ENCODE measurements around the gene XPNPEP2.
"Not testable (repeated sequence)": the region's sequence is repeated elsewhere in the genome, so short reads cannot be mapped to it uniquely, and the experiment has no call there.

XPNPEP2 gene

GRCh38 chrX:129731228-129731627 is 7.6 kb upstream of the XPNPEP2 start:
- Mint-ChIP-seq H3K27ac (peak overlapping the region; percentile 46), H3K4me3 (no peak overlapping the region), H3K4me1 (ENCODE audit: low read depth) (peaks cover 21% of the 10 kb centered on the region), H3K36me3 (ENCODE audit: low read depth) (peaks cover 4% of the 10 kb centered on the region), H3K9me3 (peaks cover 3% of the 10 kb centered on the region), H3K27me3 (ENCODE audit: low read depth) (no peaks in the 10 kb centered on the region)

- H3K4me1 Mint-ChIP-seq (ENCODE audit: low read depth), result peaks cover 22% of the 10 kb centered on the region
- peaks cover 4% of the 10 kb centered on the region for H3K36me3 Mint-ChIP-seq (ENCODE audit: low read depth)
- no peak overlapping the region for H3K27ac Mint-ChIP-seq
- no peaks in the 10 kb centered on the region for H3K27me3 Mint-ChIP-seq (ENCODE audit: low read depth)
- no peak overlapping the region for H3K4me3 Mint-ChIP-seq
- H3K9me3 Mint-ChIP-seq, result peaks cover 3% of the 10 kb centered on the region
Observed at GRCh38 chrX:129732857-129733256, 5.9 kb upstream of the XPNPEP2 start.

DNA sequence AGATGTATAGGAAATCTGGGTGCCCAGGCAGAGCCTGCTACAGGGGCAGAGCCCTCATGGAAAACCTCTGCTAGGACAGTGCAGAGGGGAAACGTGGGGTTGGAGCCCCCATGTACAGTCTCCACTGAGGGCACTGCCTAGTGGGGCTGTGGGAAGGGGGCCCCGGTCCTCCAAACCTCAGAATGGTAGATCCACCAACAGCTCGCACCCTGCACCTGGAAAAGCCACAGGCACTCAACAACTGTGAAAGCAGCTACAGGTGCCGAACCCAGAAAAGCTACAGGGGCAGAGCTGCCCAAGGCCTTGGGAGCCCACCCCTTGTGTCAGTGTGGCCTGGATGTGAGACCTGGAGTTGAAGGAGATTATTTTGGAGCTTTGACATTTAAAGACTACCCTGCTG is 5.4 kb upstream of the XPNPEP2 start:
- Mint-ChIP-seq H3K4me1 (ENCODE audit: low read depth) (peaks cover 27% of the 10 kb centered on the region), H3K4me3 (no peak overlapping the region), H3K36me3 (ENCODE audit: low read depth) (peaks cover 4% of the 10 kb centered on the region), H3K27me3 (ENCODE audit: low read depth) (no peaks in the 10 kb centered on the region), H3K9me3 (peaks cover 3% of the 10 kb centered on the region), H3K27ac (no peak overlapping the region)

GRCh38 chrX:129736491-129736890 is 2.3 kb upstream of the XPNPEP2 start:
- no peaks in the 10 kb centered on the region for H3K9me3 Mint-ChIP-seq
- H3K4me1 Mint-ChIP-seq (ENCODE audit: low read depth), result peaks cover 17% of the 10 kb centered on the region
- peak overlapping the region; percentile 21 for H3K27ac Mint-ChIP-seq
- peaks cover under 1% of the 10 kb centered on the region for H3K36me3 Mint-ChIP-seq (ENCODE audit: low read depth)
- no peak overlapping the region for H3K4me3 Mint-ChIP-seq
- H3K27me3 Mint-ChIP-seq (ENCODE audit: low read depth), result no peaks in the 10 kb centered on the region

DNA sequence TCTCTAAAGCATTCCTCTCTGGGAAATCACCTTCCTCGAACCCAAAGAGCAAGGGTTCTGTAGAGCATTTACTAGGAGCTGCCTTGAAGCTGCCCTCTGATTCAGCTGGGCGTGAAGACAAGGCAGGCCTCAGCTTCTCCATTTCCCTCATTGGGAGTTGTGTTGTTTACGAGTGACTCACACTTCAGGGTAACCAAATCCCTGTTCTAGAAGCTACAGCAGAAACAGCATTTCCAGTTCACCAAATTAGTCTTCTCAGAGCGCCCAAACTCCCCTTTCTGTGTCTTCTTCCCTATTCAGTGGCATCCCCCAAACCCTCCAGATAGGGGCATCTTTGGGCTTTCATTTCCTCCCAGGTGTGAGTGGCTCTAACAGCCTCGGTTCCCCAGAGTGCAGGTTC is 863 bp upstream of the XPNPEP2 start:
- Mint-ChIP-seq H3K27ac (no peak overlapping the region), H3K36me3 (ENCODE audit: low read depth) (no peaks in the 10 kb centered on the region), H3K9me3 (no peaks in the 10 kb centered on the region), H3K4me3 (no peak overlapping the region), H3K4me1 (ENCODE audit: low read depth) (peaks cover 20% of the 10 kb centered on the region), H3K27me3 (ENCODE audit: low read depth) (no peaks in the 10 kb centered on the region)

DNA sequence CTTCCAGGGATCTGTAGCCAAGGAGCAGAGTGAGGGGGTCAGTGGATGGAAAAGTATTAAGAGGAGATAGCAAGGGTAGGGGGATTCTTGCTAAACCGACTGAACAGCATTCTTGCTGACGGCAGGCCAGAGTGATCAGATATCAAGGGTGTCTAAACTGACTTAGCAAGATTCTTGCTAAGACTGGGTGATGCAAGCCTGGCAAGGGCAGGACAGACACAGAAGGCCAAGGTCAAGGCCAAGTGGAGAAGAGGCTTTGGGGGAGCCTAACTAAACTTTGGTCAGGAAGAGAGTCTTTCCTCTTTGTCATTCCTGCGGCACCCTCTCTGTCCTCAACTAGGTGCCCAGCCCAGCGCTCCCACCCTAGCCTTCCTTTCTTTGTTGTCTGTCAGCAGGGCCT is 799 bp downstream of the XPNPEP2 start:
- Mint-ChIP-seq H3K36me3 (ENCODE audit: low read depth) (no peaks in the 10 kb centered on the region), H3K27me3 (ENCODE audit: low read depth) (no peaks in the 10 kb centered on the region), H3K4me1 (ENCODE audit: low read depth) (peaks cover 31% of the 10 kb centered on the region), H3K4me3 (no peak overlapping the region), H3K9me3 (no peaks in the 10 kb centered on the region), H3K27ac (no peak overlapping the region)

DNA sequence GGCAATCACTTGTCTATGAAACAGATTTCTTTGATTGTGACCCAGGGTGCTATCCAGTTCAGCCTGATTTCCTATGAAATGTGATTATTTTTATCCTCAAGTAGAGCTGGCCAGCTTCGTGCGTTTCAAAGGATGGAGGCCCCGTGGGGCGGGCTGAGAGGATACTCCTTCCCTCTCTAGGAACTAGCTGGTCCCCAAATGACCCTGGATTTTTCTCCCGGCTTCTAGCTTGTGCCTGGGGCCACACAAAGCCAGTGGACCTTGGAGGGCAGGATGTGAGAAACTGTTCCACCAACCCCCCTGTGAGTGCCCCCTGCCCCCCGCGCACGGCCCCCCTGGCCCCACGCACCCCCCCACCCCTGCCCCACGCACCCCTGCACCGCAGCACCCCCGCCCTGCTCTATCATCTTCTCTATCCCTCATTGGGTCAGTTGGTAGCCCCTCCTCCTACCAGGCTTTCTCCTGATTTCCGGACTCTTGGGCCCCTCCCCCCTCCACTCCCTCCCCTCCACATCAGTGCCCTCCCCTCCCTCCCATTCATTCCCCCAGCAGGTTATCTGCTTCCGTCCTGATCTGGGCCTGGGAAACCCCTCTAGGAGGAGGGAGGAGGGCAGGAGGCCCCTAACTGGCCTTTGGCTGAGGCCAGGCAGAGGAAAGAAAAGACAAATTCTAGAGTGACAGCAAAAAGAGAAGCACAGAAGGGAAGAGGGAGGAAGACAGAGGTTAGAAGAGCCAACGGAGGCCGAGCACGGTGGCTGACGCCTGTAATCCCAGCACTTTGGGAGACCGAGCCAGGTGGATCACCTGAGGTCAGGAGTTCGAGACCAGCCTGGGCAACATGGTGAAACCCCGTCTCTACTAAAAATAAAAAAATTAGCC is 3.3 kb downstream of the XPNPEP2 start:
- H3K27me3 Mint-ChIP-seq (ENCODE audit: low read depth), result no peaks in the 10 kb centered on the region
- peaks cover 38% of the 10 kb centered on the region for H3K4me1 Mint-ChIP-seq (ENCODE audit: low read depth)
- no peaks in the 10 kb centered on the region for H3K36me3 Mint-ChIP-seq (ENCODE audit: low read depth)
- H3K9me3 Mint-ChIP-seq, result no peaks in the 10 kb centered on the region
- peak overlapping the region; percentile 74 for H3K27ac Mint-ChIP-seq
- peak overlapping the region; percentile 41 for H3K4me3 Mint-ChIP-seq

- H3K9me3 Mint-ChIP-seq; H3K27me3 Mint-ChIP-seq (ENCODE audit: low read depth); H3K36me3 Mint-ChIP-seq (ENCODE audit: low read depth): not testable (repeated sequence)
- peaks cover 38% of the 10 kb centered on the region for H3K4me1 Mint-ChIP-seq (ENCODE audit: low read depth)
- peak overlapping the region; percentile 74 for H3K27ac Mint-ChIP-seq
- peak overlapping the region; percentile 4 for H3K4me3 Mint-ChIP-seq
Observed at GRCh38 chrX:129742759-129743152, 4.0 kb downstream of the XPNPEP2 start.

DNA sequence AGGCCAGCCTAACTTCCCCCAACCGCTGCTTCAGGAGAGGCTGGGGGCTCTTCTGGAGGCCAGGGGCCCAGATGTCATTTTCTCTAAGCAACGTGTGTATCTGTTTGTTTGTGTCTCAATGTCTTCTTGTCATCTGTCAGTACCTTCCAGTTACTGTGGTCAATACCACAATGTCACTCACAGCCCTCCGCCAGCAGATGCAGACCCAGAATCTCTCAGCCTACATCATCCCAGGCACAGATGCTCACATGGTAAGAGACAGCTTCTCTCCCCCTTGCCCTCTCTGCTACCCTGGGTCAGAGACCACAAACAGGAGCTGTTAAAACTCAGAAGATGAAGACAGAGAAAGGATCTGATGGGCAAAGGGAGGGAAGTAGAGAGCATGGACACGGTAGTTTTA is 5.0 kb downstream of the XPNPEP2 start:
- Mint-ChIP-seq H3K4me1 (ENCODE audit: low read depth) (peaks cover 32% of the 10 kb centered on the region), H3K4me3 (peak overlapping the region; percentile 44), H3K36me3 (ENCODE audit: low read depth) (no peaks in the 10 kb centered on the region)

GRCh38 chrX:129744861-129745321 is 6.1 kb downstream of the XPNPEP2 start:
- peak overlapping the region; percentile 48 for H3K4me3 Mint-ChIP-seq
- H3K36me3 Mint-ChIP-seq (ENCODE audit: low read depth), result no peaks in the 10 kb centered on the region
- H3K27ac Mint-ChIP-seq, result peak overlapping the region; percentile 72
- no peaks in the 10 kb centered on the region for H3K9me3 Mint-ChIP-seq
- no peaks in the 10 kb centered on the region for H3K27me3 Mint-ChIP-seq (ENCODE audit: low read depth)
- peaks cover 32% of the 10 kb centered on the region for H3K4me1 Mint-ChIP-seq (ENCODE audit: low read depth)

More for the DNA sequence above, 5.0 kb downstream of the XPNPEP2 start:
- Mint-ChIP-seq H3K27ac (peak overlapping the region; percentile 88), H3K27me3 (ENCODE audit: low read depth) (no peaks in the 10 kb centered on the region), H3K9me3 (no peaks in the 10 kb centered on the region)

GRCh38 chrX:129746557-129747470 is 8.0 kb downstream of the XPNPEP2 start:
- Mint-ChIP-seq H3K9me3 (no peaks in the 10 kb centered on the region), H3K27ac (no peak overlapping the region), H3K27me3 (ENCODE audit: low read depth) (no peaks in the 10 kb centered on the region), H3K36me3 (ENCODE audit: low read depth) (no peaks in the 10 kb centered on the region), H3K4me1 (ENCODE audit: low read depth) (peaks cover 32% of the 10 kb centered on the region), H3K4me3 (no peak overlapping the region)

DNA sequence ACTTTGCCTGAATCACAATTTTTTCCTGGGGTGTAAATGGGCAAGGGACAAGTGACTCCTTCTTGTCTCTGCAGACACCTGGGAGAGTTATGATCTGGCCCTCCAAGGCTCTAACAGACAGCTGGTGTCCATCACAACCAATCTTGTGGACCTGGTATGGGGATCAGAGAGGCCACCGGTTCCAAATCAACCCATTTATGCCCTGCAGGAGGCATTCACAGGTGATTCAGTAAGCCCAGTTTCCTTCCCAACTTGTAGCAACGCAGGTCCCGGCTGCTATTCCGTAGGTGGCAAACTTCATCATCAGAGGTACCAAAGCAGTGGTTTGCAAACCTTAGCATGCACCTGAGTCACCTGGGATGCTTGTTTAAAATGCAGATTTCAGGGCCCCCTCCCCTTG is 8.8 kb downstream of the XPNPEP2 start:
- no peaks in the 10 kb centered on the region for H3K36me3 Mint-ChIP-seq (ENCODE audit: low read depth)
- H3K4me1 Mint-ChIP-seq (ENCODE audit: low read depth), result peaks cover 32% of the 10 kb centered on the region
- H3K9me3 Mint-ChIP-seq, result no peaks in the 10 kb centered on the region
- H3K27ac Mint-ChIP-seq, result no peak overlapping the region
- H3K4me3 Mint-ChIP-seq, result no peak overlapping the region
- H3K27me3 Mint-ChIP-seq (ENCODE audit: low read depth), result no peaks in the 10 kb centered on the region

DNA sequence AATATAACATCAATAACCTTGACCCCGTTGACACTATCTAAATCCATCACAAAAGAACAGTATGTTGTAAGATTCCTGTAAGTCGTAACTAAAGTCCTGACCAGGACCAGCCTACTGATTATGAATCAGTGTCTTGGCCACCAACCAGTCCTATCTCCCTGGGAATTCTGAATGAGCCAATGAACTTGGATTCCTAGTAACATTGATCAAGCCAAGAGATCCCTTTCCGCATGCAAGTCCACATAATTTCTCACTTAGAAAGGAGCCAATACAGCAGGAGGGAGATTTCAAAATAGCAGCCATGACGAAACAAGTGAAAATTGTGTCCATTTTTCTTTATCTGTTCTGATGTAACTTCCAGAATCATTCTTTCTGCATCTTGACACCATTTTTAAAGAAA is 9.5 kb downstream of the XPNPEP2 start:
- no peak overlapping the region for H3K4me3 Mint-ChIP-seq
- peaks cover 31% of the 10 kb centered on the region for H3K4me1 Mint-ChIP-seq (ENCODE audit: low read depth)

DNA sequence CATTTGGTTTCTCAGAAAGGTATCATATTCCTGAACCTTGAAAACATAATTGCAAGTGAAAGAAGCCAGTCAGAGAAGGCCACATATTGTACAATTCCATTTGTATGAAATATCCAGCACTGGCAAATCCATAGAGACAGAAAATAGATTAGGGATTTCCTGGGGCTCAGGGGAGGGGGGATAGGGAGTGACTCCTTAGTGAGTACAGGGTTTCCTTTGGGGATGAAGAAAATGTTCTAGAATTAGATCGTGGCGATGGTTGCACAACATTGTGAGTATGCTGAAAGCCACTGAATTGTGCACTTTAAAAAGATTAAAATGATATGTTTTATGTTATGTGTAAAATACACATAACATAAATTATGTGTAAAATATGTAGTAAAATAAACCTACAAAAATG is 10.3 kb downstream of the XPNPEP2 start:
- Mint-ChIP-seq H3K9me3 (no peaks in the 10 kb centered on the region), H3K4me3 (no peak overlapping the region), H3K27me3 (ENCODE audit: low read depth) (no peaks in the 10 kb centered on the region), H3K36me3 (ENCODE audit: low read depth) (no peaks in the 10 kb centered on the region), H3K27ac (no peak overlapping the region), H3K4me1 (ENCODE audit: low read depth) (peaks cover 25% of the 10 kb centered on the region)

More for the DNA sequence above, 9.5 kb downstream of the XPNPEP2 start:
- no peaks in the 10 kb centered on the region for H3K27me3 Mint-ChIP-seq (ENCODE audit: low read depth)
- H3K36me3 Mint-ChIP-seq (ENCODE audit: low read depth), result no peaks in the 10 kb centered on the region
- H3K9me3 Mint-ChIP-seq, result no peaks in the 10 kb centered on the region
- H3K27ac Mint-ChIP-seq, result no peak overlapping the region
